Endothelial cell of hepatic sinusoid (primary cell): Measurements from ENCODE around the gene C11orf65.
"Not testable (repeated sequence)": the region's sequence is repeated elsewhere in the genome, so short reads cannot be mapped to it uniquely, and the experiment has no call there.

Experiments
- in situ Hi-C: cut with HindIII; loops from 2 replicates; pipeline ENCODE4 v1.10.0; 2017; ENCODE audit warnings: low sequenced_read_pairs

C11orf65 gene

GRCh38 chr11:108474664-108475463 is 7.5 kb upstream of the C11orf65 start:
- in situ Hi-C loops = no loop called here

GRCh38 chr11:108472681-108473080 is 5.4 kb upstream of the C11orf65 start:
- in situ Hi-C loops = no loop called here

GRCh38 chr11:108468478-108468864 is 1.1 kb upstream of the C11orf65 start:
- in situ Hi-C loops = no loop called here

DNA sequence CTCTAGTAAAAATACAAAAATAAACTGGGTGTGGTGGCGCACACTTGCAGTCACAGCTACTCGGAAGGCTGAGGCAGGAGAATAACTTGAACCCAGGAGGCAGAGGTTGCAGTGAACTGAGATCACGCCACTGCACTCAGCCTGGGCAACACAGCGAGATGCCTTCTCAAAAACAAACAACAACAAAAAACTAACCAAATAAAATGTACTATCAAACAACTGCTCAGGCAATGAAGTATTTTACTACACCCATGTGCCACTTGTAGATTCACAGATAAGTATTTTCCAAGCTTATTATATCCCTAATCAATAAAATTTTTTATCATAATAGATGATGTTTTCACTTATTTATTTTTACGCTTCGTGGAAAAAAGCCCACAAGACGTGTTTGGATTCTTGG is 924 bp downstream of the C11orf65 start:
- in situ Hi-C loops = no loop called here

DNA sequence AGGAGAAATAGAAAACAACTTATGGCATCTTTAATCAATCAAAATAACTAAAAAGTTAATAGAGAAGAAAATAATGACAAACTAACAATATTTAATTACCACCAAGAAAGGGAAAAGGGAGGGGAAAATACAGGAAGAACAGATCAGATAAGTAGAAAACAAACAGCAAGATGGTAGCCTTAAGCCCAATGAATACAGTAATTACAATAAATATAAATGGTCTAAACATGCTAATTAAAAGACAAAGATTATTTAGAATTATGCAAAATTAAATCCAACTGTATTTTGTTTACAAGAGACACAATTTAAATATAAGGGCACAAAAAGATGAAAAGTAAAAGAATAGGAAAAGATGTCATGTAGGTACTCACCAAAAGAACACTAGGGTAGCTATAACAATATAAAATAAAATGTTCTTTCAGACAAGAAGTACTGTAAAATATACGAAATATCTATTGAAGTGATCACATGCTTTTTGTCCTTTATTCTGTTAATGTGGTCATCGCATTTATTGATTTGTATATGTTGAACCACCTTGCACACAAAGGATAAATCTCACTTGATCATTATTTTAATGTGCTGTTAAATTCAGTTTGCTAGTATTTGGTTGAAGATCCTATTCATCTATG is 14.0 kb downstream of the C11orf65 start:
- in situ Hi-C loops = no loop called here

DNA sequence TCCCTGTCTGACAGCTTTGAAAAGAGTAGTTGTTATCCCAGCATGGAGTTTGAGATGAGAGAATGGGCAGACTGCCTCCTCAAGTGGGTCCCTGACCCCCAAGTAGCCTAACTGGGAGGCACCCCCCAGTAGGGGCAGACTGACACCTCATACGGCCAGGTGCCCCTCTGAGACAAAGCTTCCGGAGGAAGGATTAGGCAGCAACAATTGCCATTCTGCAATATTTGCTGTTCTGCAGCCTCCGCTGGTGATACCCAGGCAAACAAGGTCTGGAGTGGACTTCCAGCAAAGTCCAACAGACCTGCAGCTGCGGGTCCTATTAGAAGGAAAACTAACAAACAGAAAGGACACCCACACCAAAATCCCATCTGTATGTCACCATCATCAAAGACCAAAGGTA is 25.9 kb downstream of the C11orf65 start:
- in situ Hi-C loops = not testable (repeated sequence)

DNA sequence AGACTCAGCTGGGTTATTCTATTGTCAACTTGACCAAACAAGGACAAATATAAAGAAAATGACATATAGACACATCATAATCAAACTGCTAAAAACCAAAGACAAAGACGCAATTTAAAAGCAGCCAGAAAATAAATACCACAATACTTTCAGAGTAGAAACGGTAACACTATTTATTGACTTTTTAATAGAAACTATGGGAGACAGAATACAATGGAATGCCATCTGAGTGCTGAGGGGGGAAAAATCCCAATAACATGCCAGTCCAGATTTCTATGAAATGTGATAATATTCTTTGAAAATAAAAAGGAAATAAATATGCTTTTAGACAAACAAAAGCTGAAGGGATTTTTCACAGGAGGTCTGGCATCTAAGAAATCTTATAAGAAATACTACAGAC is 30.7 kb downstream of the C11orf65 start:
- in situ Hi-C loops = no loop called here

DNA sequence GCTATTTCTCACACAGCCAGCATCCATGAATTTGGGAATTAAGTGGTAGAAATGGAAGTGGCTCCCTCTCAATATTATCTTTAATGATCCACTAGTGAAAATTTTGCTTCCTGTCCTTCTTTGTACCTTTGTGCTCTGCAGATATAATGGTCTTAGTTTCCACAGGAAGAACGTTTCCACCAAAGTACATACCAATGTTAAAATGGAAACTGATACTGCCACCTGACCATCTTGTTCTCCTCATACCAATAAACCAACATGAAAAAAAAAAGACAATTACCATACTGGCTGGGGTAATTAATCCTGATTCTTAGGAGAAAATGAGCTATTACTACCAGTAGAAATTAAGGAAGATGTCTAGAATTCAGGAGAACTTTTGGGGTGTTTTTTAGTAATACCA is 32.3 kb downstream of the C11orf65 start:
- in situ Hi-C loops = no loop called here

- in situ Hi-C loops = no loop called here
These were observed 34.5 kb downstream of the C11orf65 start for GRCh38 chr11:108432783-108433182.

GRCh38 chr11:108431997-108432396 is 35.3 kb downstream of the C11orf65 start:
- in situ Hi-C loops = no loop called here

- in situ Hi-C loops = no loop called here
These were observed 36.0 kb downstream of the C11orf65 start for GRCh38 chr11:108431370-108431769.

- in situ Hi-C loops = not testable (repeated sequence)
These were observed 49.8 kb downstream of the C11orf65 start for GRCh38 chr11:108417551-108417950.

- in situ Hi-C loops = no loop called here
These were observed 52.4 kb downstream of the C11orf65 start for GRCh38 chr11:108414958-108415357.

GRCh38 chr11:108405706-108406105 is 61.6 kb downstream of the C11orf65 start:
- in situ Hi-C loops = no loop called here

DNA sequence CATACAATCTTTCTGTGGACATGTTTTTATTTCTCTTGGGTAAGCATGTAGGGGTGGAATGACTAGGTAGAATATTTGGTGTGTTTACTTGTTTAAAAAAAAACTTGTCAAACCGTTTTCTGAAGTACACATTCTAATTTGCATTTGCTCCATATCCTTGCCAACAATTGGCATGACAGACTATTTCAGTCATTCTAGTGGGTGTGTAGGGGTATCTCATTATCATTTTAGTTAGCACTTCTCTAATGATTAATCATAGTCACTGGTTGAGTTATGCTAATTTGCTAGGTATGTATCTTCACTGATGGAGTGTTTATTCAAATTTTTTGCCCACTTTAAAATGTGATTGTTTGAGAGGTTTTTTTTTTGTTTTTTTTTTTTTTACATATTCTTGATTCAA is 64.3 kb downstream of the C11orf65 start:
- in situ Hi-C loops = no loop called here

- in situ Hi-C loops = no loop called here
These were observed 65.1 kb downstream of the C11orf65 start for GRCh38 chr11:108402241-108402640.

GRCh38 chr11:108398439-108398838 is 68.9 kb downstream of the C11orf65 start:
- in situ Hi-C loops = no loop called here

GRCh38 chr11:108396672-108397071 is 70.7 kb downstream of the C11orf65 start:
- in situ Hi-C loops = not testable (repeated sequence)

DNA sequence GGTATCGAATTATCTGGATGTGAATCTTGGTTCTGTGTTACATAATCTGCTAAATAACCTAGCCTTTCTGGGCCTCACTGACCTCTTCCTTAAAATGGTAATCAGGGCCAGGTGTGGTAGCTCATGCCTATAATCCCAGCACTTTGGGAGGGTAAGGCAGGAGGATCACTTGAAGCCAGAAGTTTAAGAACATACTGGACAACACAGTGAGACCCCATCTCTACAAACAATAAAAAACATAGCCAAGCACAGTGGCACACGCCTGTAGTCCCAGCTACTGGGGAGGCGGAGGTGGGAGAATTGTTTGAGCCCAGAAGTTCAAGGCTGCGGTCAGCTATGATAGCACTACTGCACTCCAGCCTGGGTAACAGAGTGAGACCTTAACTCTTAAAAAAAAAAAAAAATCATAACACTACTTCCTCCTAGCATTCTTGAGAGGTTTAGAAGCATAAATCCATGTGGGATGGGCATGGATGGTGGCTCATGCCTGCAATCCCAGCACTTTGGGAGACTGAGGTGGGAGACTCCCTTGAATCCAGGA is 72.5 kb downstream of the C11orf65 start:
- in situ Hi-C loops = no loop called here

DNA sequence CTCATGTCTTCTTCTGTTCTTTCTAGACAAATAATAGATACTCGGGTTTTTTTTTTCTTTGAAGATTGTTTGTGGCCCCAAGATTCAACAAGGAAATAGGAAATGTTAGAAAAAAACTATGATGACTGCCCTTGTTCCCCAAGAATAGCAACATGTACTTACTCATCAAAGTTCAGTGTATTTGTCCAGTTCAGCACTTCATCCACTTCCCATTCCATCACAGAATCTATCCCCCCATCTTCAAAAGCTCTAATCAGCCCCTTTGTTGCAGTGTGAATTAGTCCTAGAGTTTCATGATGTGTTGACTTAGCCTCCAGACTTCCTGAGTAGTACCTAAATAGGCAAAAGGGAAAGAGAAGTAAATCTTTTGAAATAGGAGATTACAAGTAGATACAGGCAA is 74.3 kb downstream of the C11orf65 start:
- in situ Hi-C loops = no loop called here

DNA sequence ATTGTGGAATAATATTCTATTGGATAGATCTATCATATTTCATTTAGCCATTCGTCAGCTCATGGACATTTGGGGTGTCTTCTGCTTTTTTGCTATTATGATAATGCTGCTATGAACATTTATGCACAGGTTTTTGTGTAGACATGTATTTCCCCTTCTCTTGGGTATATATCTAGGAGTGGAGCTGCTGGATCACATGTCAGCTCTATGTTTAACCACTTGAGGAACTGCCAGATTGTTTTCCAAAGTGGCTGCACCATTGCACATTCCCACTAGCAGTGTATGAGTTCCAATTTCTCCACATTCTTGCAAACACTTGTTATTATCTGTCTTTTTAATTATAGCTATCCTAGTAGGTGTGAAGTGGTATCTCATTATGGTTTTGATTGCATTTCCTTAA is 75.0 kb downstream of the C11orf65 start:
- in situ Hi-C loops = no loop called here

DNA sequence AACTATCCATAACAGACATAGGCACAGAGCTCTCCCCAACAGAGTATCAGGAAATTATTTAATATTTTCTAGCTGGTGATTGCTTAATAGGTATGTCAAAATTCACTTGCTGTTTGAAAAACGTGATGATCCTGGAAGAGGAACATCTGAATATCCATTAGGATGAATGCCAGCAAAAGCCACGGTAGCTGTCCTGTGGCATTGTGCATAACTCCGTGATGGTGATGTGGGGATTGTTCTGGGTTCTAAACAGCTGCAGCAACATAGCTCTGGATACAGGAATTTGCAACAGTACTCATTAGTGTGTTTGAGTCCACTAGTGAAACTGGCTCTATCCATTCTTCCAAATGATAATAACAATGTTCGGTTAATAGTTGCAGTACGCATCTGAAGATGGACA is 78.8 kb downstream of the C11orf65 start:
- in situ Hi-C loops = no loop called here
